ENCODE data around the gene SLC35E3.

Gene SLC35E3

GRCh38 chr12:68739891-68740290 is 6.1 kb upstream of the SLC35E3 start:
- H3K4me1 ChIP-seq (ENCODE audit: control insufficient read depth in 2 of 2, insufficient read depth in 1 of 2, low read depth in 1 of 2, low read length in 2 of 2), result no peaks in the 10 kb centered on the region
- H3K4ac ChIP-seq (ENCODE audit: low read length), result no peak overlapping the region
- no peaks in the 10 kb centered on the region for H3K27me3 ChIP-seq (ENCODE audit: control insufficient read depth in 3 of 3, insufficient read depth in 3 of 3, low read depth in 1 of 3, low read length in 3 of 3)
- H3K9me3 ChIP-seq (replicated peaks in 1 of 2; ENCODE audit: control insufficient read depth in 2 of 2, insufficient read depth in 1 of 2, low read depth in 1 of 2, low read length in 2 of 2), result no peaks in the 10 kb centered on the region
- H2AK5ac ChIP-seq (ENCODE audit: low read depth, low read length), result no peak overlapping the region
- H2BK120ac ChIP-seq (ENCODE audit: low read depth, low read length), result no peak overlapping the region
- no peak overlapping the region for H3K4me3 ChIP-seq (ENCODE audit: low read length in 2 of 2)
- no peak overlapping the region for H2AFZ ChIP-seq (ENCODE audit: low read length)
- no peak overlapping the region for H2BK12ac ChIP-seq (ENCODE audit: low read length)
- H3K18ac ChIP-seq (ENCODE audit: low read length), result no peak overlapping the region
- no peak overlapping the region for H3K9ac ChIP-seq (ENCODE audit: low read depth, low read length, poor library complexity)
- no peak overlapping the region for H3K4me2 ChIP-seq (ENCODE audit: insufficient read depth, low read length, poor library complexity, severe bottlenecking)
- WGBS, 2 donors (ENCODE audit: extremely low coverage in 2 of 2, insufficient read length in 2 of 2, insufficient replicate concordance in 1 of 2), result no CpG with 5 or more reads among the region's 6 CpGs
- H3K23ac ChIP-seq (ENCODE audit: low read depth, low read length, poor library complexity), result no peak overlapping the region
- H3K36me3 ChIP-seq (replicated peaks in 1 of 2; ENCODE audit: control insufficient read depth in 2 of 2, insufficient read depth in 2 of 2, low read length in 2 of 2), result peaks cover 10 to 92% of the 10 kb centered on the region in 2 donors
- H2BK5ac ChIP-seq (ENCODE audit: low read length), result no peak overlapping the region
- no peak for DNase-seq (ENCODE audit: low spot score)
- H3K79me1 ChIP-seq (ENCODE audit: low read depth, low read length), result no peaks in the 10 kb centered on the region
- no peak overlapping the region for H2BK15ac ChIP-seq (ENCODE audit: low read length)
- H3K14ac ChIP-seq (ENCODE audit: low read length), result no peak overlapping the region
- no peak overlapping the region for H4K91ac ChIP-seq (ENCODE audit: low read depth, low read length, poor library complexity)
- no peak overlapping the region for H4K8ac ChIP-seq (ENCODE audit: low read depth, low read length)
- no peak overlapping the region for H3K27ac ChIP-seq (replicated peaks; ENCODE audit: low read length)

GRCh38 chr12:68743356-68743755 is 2.6 kb upstream of the SLC35E3 start:
- WGBS, 2 donors (ENCODE audit: extremely low coverage in 2 of 2, insufficient read length in 2 of 2, insufficient replicate concordance in 1 of 2), result no CpG with 5 or more reads among the region's 2 CpGs

GRCh38 chr12:68745376-68745903 is 536 bp upstream of the SLC35E3 start:
- Histone ChIP-seq H3K4me1 (ENCODE audit: control insufficient read depth in 2 of 2, insufficient read depth in 1 of 2, low read depth in 1 of 2, low read length in 2 of 2) (peaks cover 3 to 8% of the 10 kb centered on the region in 2 donors), H4K8ac (ENCODE audit: low read depth, low read length) (no peak overlapping the region), H3K36me3 (replicated peaks in 1 of 2; ENCODE audit: control insufficient read depth in 2 of 2, insufficient read depth in 2 of 2, low read length in 2 of 2) (peaks cover 2 to 74% of the 10 kb centered on the region in 2 donors), H2BK15ac (ENCODE audit: low read length) (no peak overlapping the region), H3K23ac (ENCODE audit: low read depth, low read length, poor library complexity) (no peak overlapping the region), H3K79me1 (ENCODE audit: low read depth, low read length) (no peaks in the 10 kb centered on the region), H3K4me3 (ENCODE audit: low read length in 2 of 2) (peak overlapping the region in 1 of 2 donors; percentile 75), H4K91ac (ENCODE audit: low read depth, low read length, poor library complexity) (no peak overlapping the region), H3K9ac (ENCODE audit: low read depth, low read length, poor library complexity) (no peak overlapping the region), H2AFZ (ENCODE audit: low read length) (peak overlapping the region; percentile 96), H2AK5ac (ENCODE audit: low read depth, low read length) (no peak overlapping the region), H3K18ac (ENCODE audit: low read length) (no peak overlapping the region), H3K4ac (ENCODE audit: low read length) (no peak overlapping the region), H3K14ac (ENCODE audit: low read length) (no peak overlapping the region), H3K27me3 (ENCODE audit: control insufficient read depth in 3 of 3, insufficient read depth in 3 of 3, low read depth in 1 of 3, low read length in 3 of 3) (no peaks in the 10 kb centered on the region), H2BK12ac (ENCODE audit: low read length) (no peak overlapping the region), H3K4me2 (ENCODE audit: insufficient read depth, low read length, poor library complexity, severe bottlenecking) (peak overlapping the region; percentile 74), H2BK5ac (ENCODE audit: low read length) (no peak overlapping the region), H3K9me3 (replicated peaks in 1 of 2; ENCODE audit: control insufficient read depth in 2 of 2, insufficient read depth in 1 of 2, low read depth in 1 of 2, low read length in 2 of 2) (no peaks in the 10 kb centered on the region), H3K27ac (replicated peaks; ENCODE audit: low read length) (no peak overlapping the region), H2BK120ac (ENCODE audit: low read depth, low read length) (no peak overlapping the region)
- no peak for DNase-seq (ENCODE audit: low spot score)
- WGBS, 2 donors (ENCODE audit: extremely low coverage in 2 of 2, insufficient read length in 2 of 2, insufficient replicate concordance in 1 of 2), result no CpG with 5 or more reads among the region's 9 CpGs

More at GRCh38 chr12:68743356-68743755, 2.6 kb upstream of the SLC35E3 start:
- no peak overlapping the region for H3K4me3 ChIP-seq (ENCODE audit: low read length in 2 of 2)
- H3K9me3 ChIP-seq (replicated peaks in 1 of 2; ENCODE audit: control insufficient read depth in 2 of 2, insufficient read depth in 1 of 2, low read depth in 1 of 2, low read length in 2 of 2), result no peaks in the 10 kb centered on the region
- no peak overlapping the region for H3K4me2 ChIP-seq (ENCODE audit: insufficient read depth, low read length, poor library complexity, severe bottlenecking)
- no peak overlapping the region for H3K14ac ChIP-seq (ENCODE audit: low read length)
- DNase-seq (ENCODE audit: low spot score), result no peak
- no peak overlapping the region for H4K91ac ChIP-seq (ENCODE audit: low read depth, low read length, poor library complexity)
- no peaks in the 10 kb centered on the region for H3K27me3 ChIP-seq (ENCODE audit: control insufficient read depth in 3 of 3, insufficient read depth in 3 of 3, low read depth in 1 of 3, low read length in 3 of 3)
- no peak overlapping the region for H2BK12ac ChIP-seq (ENCODE audit: low read length)
- no peak overlapping the region for H2BK15ac ChIP-seq (ENCODE audit: low read length)
- H2BK120ac ChIP-seq (ENCODE audit: low read depth, low read length), result no peak overlapping the region
- H2BK5ac ChIP-seq (ENCODE audit: low read length), result no peak overlapping the region
- no peak overlapping the region for H3K27ac ChIP-seq (replicated peaks; ENCODE audit: low read length)
- H4K8ac ChIP-seq (ENCODE audit: low read depth, low read length), result no peak overlapping the region
- peaks cover 2 to 73% of the 10 kb centered on the region in 2 donors for H3K36me3 ChIP-seq (replicated peaks in 1 of 2; ENCODE audit: control insufficient read depth in 2 of 2, insufficient read depth in 2 of 2, low read length in 2 of 2)
- H3K23ac ChIP-seq (ENCODE audit: low read depth, low read length, poor library complexity), result no peak overlapping the region
- no peak overlapping the region for H2AK5ac ChIP-seq (ENCODE audit: low read depth, low read length)
- no peak overlapping the region for H3K18ac ChIP-seq (ENCODE audit: low read length)
- H3K79me1 ChIP-seq (ENCODE audit: low read depth, low read length), result no peaks in the 10 kb centered on the region
- peaks cover 0 to 8% of the 10 kb centered on the region in 2 donors for H3K4me1 ChIP-seq (ENCODE audit: control insufficient read depth in 2 of 2, insufficient read depth in 1 of 2, low read depth in 1 of 2, low read length in 2 of 2)
- H3K9ac ChIP-seq (ENCODE audit: low read depth, low read length, poor library complexity), result no peak overlapping the region
- H3K4ac ChIP-seq (ENCODE audit: low read length), result no peak overlapping the region
- no peak overlapping the region for H2AFZ ChIP-seq (ENCODE audit: low read length)

- H3K4me3 ChIP-seq (ENCODE audit: low read length in 2 of 2), result peak overlapping the region; percentile 75 to 89
- peaks cover 2 to 71% of the 10 kb centered on the region in 2 donors for H3K36me3 ChIP-seq (replicated peaks in 1 of 2; ENCODE audit: control insufficient read depth in 2 of 2, insufficient read depth in 2 of 2, low read length in 2 of 2)
- WGBS, 2 donors (ENCODE audit: extremely low coverage in 2 of 2, insufficient read length in 2 of 2, insufficient replicate concordance in 1 of 2), result no CpG with 5 or more reads among the region's 15 CpGs
- no peak overlapping the region for H3K14ac ChIP-seq (ENCODE audit: low read length)
- no peaks in the 10 kb centered on the region for H3K27me3 ChIP-seq (ENCODE audit: control insufficient read depth in 3 of 3, insufficient read depth in 3 of 3, low read depth in 1 of 3, low read length in 3 of 3)
- H3K27ac ChIP-seq (replicated peaks; ENCODE audit: low read length), result no peak overlapping the region
- peaks cover 3 to 8% of the 10 kb centered on the region in 2 donors for H3K4me1 ChIP-seq (ENCODE audit: control insufficient read depth in 2 of 2, insufficient read depth in 1 of 2, low read depth in 1 of 2, low read length in 2 of 2)
- no peak overlapping the region for H2BK15ac ChIP-seq (ENCODE audit: low read length)
- no peak overlapping the region for H4K8ac ChIP-seq (ENCODE audit: low read depth, low read length)
- H2BK5ac ChIP-seq (ENCODE audit: low read length), result no peak overlapping the region
- no peak overlapping the region for H4K91ac ChIP-seq (ENCODE audit: low read depth, low read length, poor library complexity)
- H2BK12ac ChIP-seq (ENCODE audit: low read length), result no peak overlapping the region
- H3K18ac ChIP-seq (ENCODE audit: low read length), result peak overlapping the region; percentile 92
- H3K9ac ChIP-seq (ENCODE audit: low read depth, low read length, poor library complexity), result peak overlapping the region; percentile 91
- no peak overlapping the region for H2BK120ac ChIP-seq (ENCODE audit: low read depth, low read length)
- peak; percentile 11 for DNase-seq (ENCODE audit: low spot score)
- no peaks in the 10 kb centered on the region for H3K79me1 ChIP-seq (ENCODE audit: low read depth, low read length)
- no peak overlapping the region for H3K4ac ChIP-seq (ENCODE audit: low read length)
- no peak overlapping the region for H2AK5ac ChIP-seq (ENCODE audit: low read depth, low read length)
- H3K23ac ChIP-seq (ENCODE audit: low read depth, low read length, poor library complexity), result peak overlapping the region; percentile 96
- peak overlapping the region; percentile 96 for H2AFZ ChIP-seq (ENCODE audit: low read length)
- H3K4me2 ChIP-seq (ENCODE audit: insufficient read depth, low read length, poor library complexity, severe bottlenecking), result peak overlapping the region; percentile 74
- no peaks in the 10 kb centered on the region for H3K9me3 ChIP-seq (replicated peaks in 1 of 2; ENCODE audit: control insufficient read depth in 2 of 2, insufficient read depth in 1 of 2, low read depth in 1 of 2, low read length in 2 of 2)
Measured at GRCh38 chr12:68746572-68747180, 700 bp downstream of the SLC35E3 start.

All from neuronal stem cell (in vitro differentiated cells).